IMR-90 (cell line): ENCODE results near the gene EXTL2. TPM values are rescaled to one million over a fixed set of nuclear protein-coding genes. Genes with fewer than 3 reads are reported as not detected.

Source experiments
- ATAC-seq: fragments of 200-7000 bp; cut with Tn5 transposase; 2 replicates; pipeline ENCODE4 v1.9.1; 2020; ENCODE audit warnings: low read depth, mild to moderate bottlenecking, moderate library complexity
- BruUV-seq: library from RNA; stranded (reverse); fragments of 400-500 nt; replicated peaks from 2 replicates; lab custom pipeline; 2021; lab: Mats Ljungman, UMichigan
- CTCF ChIA-PET: fragments of 300-600 bp; formaldehyde crosslinking; extraction: SDS; loops from one replicate; lab custom pipeline; 2021; ENCODE audit warnings: antibody characterized with exemption; lab: Yijun Ruan, JAX
- POLR2A ChIA-PET: fragments of 300-600 bp; sonication (Branson Sonifier 250); formaldehyde crosslinking; loops from one replicate; lab custom pipeline; 2022; ENCODE audit warnings: antibody characterized with exemption; ENCODE audit not compliant: unreplicated experiment; lab: Charles Lee
- DNase-seq: peaks from one replicate; pipeline ENCODE4 v3.0.0; 2013
- H2AFZ ChIP-seq: replicated peaks from 2 replicates; pipeline ENCODE3; 2013; ENCODE audit warnings: low read length, mild to moderate bottlenecking; ENCODE audit not compliant: poor library complexity
- H2AK5ac ChIP-seq: 2 replicates; pipeline ENCODE4 v1.6.1; 2013; ENCODE audit warnings: low read depth, low read length, inconsistent platforms
- H2AK9ac ChIP-seq: replicated peaks from 2 replicates; pipeline ENCODE3; 2013; ENCODE audit warnings: mild to moderate bottlenecking, low read depth, low read length, moderate library complexity; ENCODE audit not compliant: poor library complexity
- H2BK120ac ChIP-seq: 2 replicates; pipeline ENCODE4 v1.6.1; 2013; ENCODE audit warnings: low read depth, low read length, inconsistent platforms
- H2BK15ac ChIP-seq: 3 replicates; pipeline ENCODE4 v1.6.1; 2013; ENCODE audit warnings: low read depth, low read length, inconsistent platforms
- H2BK20ac ChIP-seq: 2 replicates; pipeline ENCODE4 v1.6.1; 2013; ENCODE audit warnings: low read depth, mild to moderate bottlenecking, inconsistent platforms, low read length, moderate library complexity
- H2BK5ac ChIP-seq: 2 replicates; pipeline ENCODE4 v1.6.1; 2013; ENCODE audit warnings: mild to moderate bottlenecking, low read depth, low read length, inconsistent platforms; ENCODE audit not compliant: poor library complexity, severe bottlenecking
- H3K14ac ChIP-seq: replicated peaks from 2 replicates; pipeline ENCODE4 v1.6.1; 2013; ENCODE audit warnings: low read depth, low read length, inconsistent platforms
- H3K18ac ChIP-seq: 2 replicates; pipeline ENCODE4 v1.6.1; 2013; ENCODE audit warnings: low read depth, low read length, control low read depth
- H3K23ac ChIP-seq: 2 replicates; pipeline ENCODE4 v1.6.1; 2013; ENCODE audit warnings: low read depth, low read length, inconsistent platforms
- H3K27ac ChIP-seq: 2 replicates; pipeline ENCODE4 v1.5.1; 2013; ENCODE audit warnings: mild to moderate bottlenecking, control low read depth, low read length; ENCODE audit not compliant: insufficient read depth
- H3K27me3 ChIP-seq: 2 replicates; pipeline ENCODE4 v1.6.1; 2013; ENCODE audit warnings: low read length; ENCODE audit not compliant: control insufficient read depth, insufficient read depth
- H3K36me3 ChIP-seq: 2 replicates; pipeline ENCODE4 v1.6.1; 2013; ENCODE audit warnings: low read length, mixed read lengths; ENCODE audit not compliant: control insufficient read depth, insufficient read depth
- H3K4ac ChIP-seq: 2 replicates; pipeline ENCODE4 v1.6.1; 2013; ENCODE audit warnings: low read depth, low read length, inconsistent platforms
- H3K4me1 ChIP-seq: 2 replicates; pipeline ENCODE4 v1.6.1; 2013; ENCODE audit warnings: low read length, mixed read lengths; ENCODE audit not compliant: control insufficient read depth, insufficient read depth
- H3K4me2 ChIP-seq: 2 replicates; pipeline ENCODE4 v1.6.1; 2013; ENCODE audit warnings: low read depth, mild to moderate bottlenecking, control low read depth, low read length, moderate library complexity
- H3K4me3 ChIP-seq: 2 replicates; pipeline ENCODE4 v1.5.1; 2013; ENCODE audit warnings: low read depth, mild to moderate bottlenecking, control low read depth, low read length, moderate library complexity; ENCODE audit not compliant: insufficient read depth
- H3K56ac ChIP-seq: 2 replicates; pipeline ENCODE4 v1.6.1; 2013; ENCODE audit warnings: low read length, inconsistent platforms; ENCODE audit not compliant: insufficient read depth; ENCODE audit errors: extremely low read depth
- H3K79me1 ChIP-seq, 2 experiments: 2 replicates each; pipeline ENCODE4 v1.6.1; 2013; ENCODE audit warnings: low read length in 2 of 2, inconsistent platforms in 1 of 2, low read depth in 1 of 2
- H3K9ac ChIP-seq: 2 replicates; pipeline ENCODE4 v1.6.1; 2013; ENCODE audit warnings: low read depth, low read length, control low read depth
- H3K9me1 ChIP-seq: 2 replicates; pipeline ENCODE4 v1.6.1; 2013; ENCODE audit warnings: low read length, inconsistent platforms; ENCODE audit not compliant: insufficient read depth
- H3K9me3 ChIP-seq: 2 replicates; pipeline ENCODE4 v1.6.1; 2013; ENCODE audit warnings: low read length; ENCODE audit not compliant: control insufficient read depth, insufficient read depth
- H4K20me1 ChIP-seq: 2 replicates; pipeline ENCODE4 v1.6.1; 2013; ENCODE audit warnings: low read length, inconsistent platforms; ENCODE audit not compliant: insufficient read depth
- H4K5ac ChIP-seq: 2 replicates; pipeline ENCODE4 v1.6.1; 2013; ENCODE audit warnings: mild to moderate bottlenecking, low read depth, low read length, control low read depth
- H4K8ac ChIP-seq, 2 experiments: 2 replicates each; pipeline ENCODE4 v1.6.1; 2013; ENCODE audit warnings: low read depth in 2 of 2, low read length in 2 of 2, control low read depth in 1 of 2, inconsistent platforms in 1 of 2
- H4K91ac ChIP-seq: 2 replicates; pipeline ENCODE4 v1.6.1; 2013; ENCODE audit warnings: low read depth, low read length, inconsistent platforms; ENCODE audit not compliant: insufficient read depth
- BHLHE40 ChIP-seq: fragments of 150-350 bp; IDR thresholded peaks from 2 replicates; pipeline ENCODE4 v1.6.1; 2016; ENCODE audit warnings: mild to moderate bottlenecking, low read depth, low read length
- CEBPB ChIP-seq: IDR thresholded peaks from 2 replicates; pipeline ENCODE4 v1.6.1; 2012; ENCODE audit warnings: low read depth, low read length, improper control_type of control experiment
- CHD1 ChIP-seq: IDR thresholded peaks from 2 replicates; pipeline ENCODE4 v1.6.1; 2012; ENCODE audit warnings: low read depth, low read length, improper control_type of control experiment
- CTCF ChIP-seq: conservative IDR thresholded peaks from 2 replicates; pipeline ENCODE4 v1.5.1; 2012; ENCODE audit warnings: mild to moderate bottlenecking, low read depth, low read length, improper control_type of control experiment
- FOS ChIP-seq: fragments of 150-350 bp; IDR thresholded peaks from 2 replicates; pipeline ENCODE4 v1.6.1; 2016; ENCODE audit warnings: low read depth, low read length
- NFE2L2 ChIP-seq: fragments of 150-350 bp; IDR thresholded peaks from 2 replicates; pipeline ENCODE4 v1.6.1; 2016; ENCODE audit warnings: low read depth, mild to moderate bottlenecking, low read length
- POLR2A ChIP-seq: IDR thresholded peaks from 2 replicates; pipeline ENCODE4 v1.6.1; 2012; ENCODE audit warnings: mild to moderate bottlenecking, low read depth, low read length
- RCOR1 ChIP-seq: IDR thresholded peaks from 2 replicates; pipeline ENCODE4 v1.6.1; 2012; ENCODE audit warnings: mild to moderate bottlenecking, low read length, improper control_type of control experiment; ENCODE audit not compliant: insufficient replicate concordance
- RFX5 ChIP-seq: IDR thresholded peaks from 2 replicates; pipeline ENCODE4 v1.8.0; 2012; ENCODE audit warnings: low read depth, mild to moderate bottlenecking, low read length, moderate library complexity
- WGBS, 2 experiments: methylation state at CpG; one replicate each; pipeline versions ENCODE4 v1.1.5 to v1.1.7; 2013; ENCODE audit warnings: missing lambda C conversion rate in 2 of 2; ENCODE audit not compliant: insufficient read length in 1 of 2; ENCODE audit errors: extremely low coverage in 2 of 2; 5-methylcytosine and 5-hydroxymethylcytosine counted together
- dilution Hi-C: fragments of 300-500 bp; cut with HindIII; formaldehyde crosslinking; loops from one replicate; pipeline ENCODE4 v1.14.3; 2018; ENCODE audit warnings: low sequenced_read_pairs; ENCODE audit not compliant: unreplicated experiment
- in situ Hi-C: fragments of 300-500 bp; cut with MboI; formaldehyde crosslinking; loops from 3 replicates; pipeline ENCODE4 v1.14.3; 2019; ENCODE audit warnings: low sequenced_read_pairs, inconsistent platforms, mixed read lengths
- intact Hi-C: fragments of 100-400 bp; cut with micrococcal nuclease; formaldehyde crosslinking; loops from 2 replicates; pipeline ENCODE4 v1.10.0; 2022
- polyA plus RNA-seq, 3 experiments: library from polyadenylated mRNA; depleted of rRNA; stranded (reverse); fragments of >200 nt; gene quantifications; 2 replicates each; pipeline ENCODE4 v1.2.3, GENCODE V29; 2012; ENCODE audit warnings: low replicate concordance in 1 of 3
- total RNA-seq: library from RNA; depleted of rRNA; stranded (reverse); fragments of >200 nt; gene quantifications from 2 replicates; pipeline ENCODE4 v1.2.3, GENCODE V29; 2012

The EXTL2 gene
- total and polyA plus RNA-seq, 2 of the 4 experiments (the other 2 are of a cell fraction) = 24.9 to 27.6 TPM

DNA sequence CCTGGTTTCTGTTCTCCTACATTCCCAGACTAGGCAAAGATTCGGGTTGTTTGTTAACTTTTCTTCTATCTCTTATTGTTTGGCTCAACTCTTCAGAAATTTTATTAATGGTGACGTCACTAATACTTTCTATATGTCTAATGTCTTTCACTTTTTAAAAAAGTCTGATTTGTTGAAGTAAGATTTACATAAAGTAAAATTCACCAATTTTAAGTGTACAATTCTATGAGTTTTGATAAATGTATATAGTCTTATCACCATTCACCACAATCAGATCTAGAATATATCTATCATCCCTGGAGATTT lies 27.8 kb downstream of the EXTL2 start:
- H4K91ac ChIP-seq = no peak overlapping the region
- H3K9ac ChIP-seq = no peak overlapping the region
- dilution Hi-C loops (no loop called here), intact Hi-C loops (loop anchor here (1.0 to 5.0 kb wide), 7 partner anchors 130 to 585 kb away; partner anchors contain the start of gene GPR88), in situ Hi-C loops (loop anchor here (10.0 kb wide), 1 partner anchor 1062 kb away; no protein-coding TSS in a partner anchor)
- H2AK5ac ChIP-seq = 0 out of 2 replicates have a peak overlapping the region, but pooled peaks have one; percentile 55
- H3K4ac ChIP-seq = peak overlapping the region; percentile 52; the same call in 1 of the 2 replicates
- no peaks in the 10 kb centered on the region for H3K79me1 ChIP-seq
- H3K9me3 ChIP-seq = peaks cover 2% of the 10 kb centered on the region; the same call in 1 of the 2 replicates
- ChIA-PET CTCF (interaction anchor here (0.7 to 4.7 kb wide), 3 partner anchors 19 to 260 kb away, joined by 3 to 27 read pairs (median 3); no protein-coding TSS in a partner anchor), POLR2A (no interaction called here)
- H2BK15ac ChIP-seq = no peak overlapping the region
- no peak overlapping the region for H3K23ac ChIP-seq
- H3K27me3 ChIP-seq = no peaks in the 10 kb centered on the region
- no peaks in the 10 kb centered on the region for H3K36me3 ChIP-seq
- H3K4me2 ChIP-seq = no peak overlapping the region
- no peak overlapping the region for H4K8ac ChIP-seq
- peak overlapping the region; percentile 19 for H2BK120ac ChIP-seq
- H3K9me1 ChIP-seq = no peaks in the 10 kb centered on the region; the same call in 1 of the 2 replicates
- no peak overlapping the region for H3K4me3 ChIP-seq
- H3K4me1 ChIP-seq = peaks cover 12% of the 10 kb centered on the region
- H3K27ac ChIP-seq = no peak overlapping the region
- 0 out of 2 replicates have a peak overlapping the region, but pooled peaks have one; percentile 25 for H3K18ac ChIP-seq
- no peak overlapping the region for H2AK9ac ChIP-seq
- H2BK20ac ChIP-seq = peak overlapping the region; percentile 34; the same call in 1 of the 2 replicates
- WGBS, 2 experiments = no CpG with 5 or more reads among the region's 2 CpGs
- no peak overlapping the region for H3K14ac ChIP-seq
- TF ChIP-seq CHD1 (no peak), NFE2L2 (no peak), CEBPB (no peak), FOS (no peak), RCOR1 (no peak), RFX5 (no peak), POLR2A (no peak), CTCF (no peak), BHLHE40 (no peak)
- H2AFZ ChIP-seq = no peak overlapping the region
- BruUV-seq = no TSS peak
- no peak overlapping the region for H4K5ac ChIP-seq
- H3K56ac ChIP-seq = no peak overlapping the region; the same call in 1 of the 2 replicates
- DNase-seq = no peak
- ATAC-seq = no peak
- H2BK5ac ChIP-seq = no peak overlapping the region
- no peaks in the 10 kb centered on the region for H4K20me1 ChIP-seq
